GM18951 (cell line): ENCODE measurements around the gene ZNF274.
A peak's percentile ranks its signal among the peaks of the same experiment; 100 is the strongest.
"Not testable (repeated sequence)": the region's sequence is repeated elsewhere in the genome, so short reads cannot be mapped to it uniquely, and the experiment has no call there.

Source experiments
- POLR2A ChIP-seq: IDR thresholded peaks from 4 replicates; pipeline ENCODE4 v1.6.1; 2011; ENCODE audit warnings: mild to moderate bottlenecking; ENCODE audit not compliant: insufficient read length, insufficient read depth; ENCODE audit errors: extremely low read depth
- in situ Hi-C: fragments of 300-500 bp; cut with MboI; formaldehyde crosslinking; loops from one replicate; pipeline ENCODE4 v1.12.0; 2022; ENCODE audit warnings: low sequenced_read_pairs, mixed read lengths, inconsistent platforms; ENCODE audit not compliant: unreplicated experiment

The ZNF274 gene

DNA sequence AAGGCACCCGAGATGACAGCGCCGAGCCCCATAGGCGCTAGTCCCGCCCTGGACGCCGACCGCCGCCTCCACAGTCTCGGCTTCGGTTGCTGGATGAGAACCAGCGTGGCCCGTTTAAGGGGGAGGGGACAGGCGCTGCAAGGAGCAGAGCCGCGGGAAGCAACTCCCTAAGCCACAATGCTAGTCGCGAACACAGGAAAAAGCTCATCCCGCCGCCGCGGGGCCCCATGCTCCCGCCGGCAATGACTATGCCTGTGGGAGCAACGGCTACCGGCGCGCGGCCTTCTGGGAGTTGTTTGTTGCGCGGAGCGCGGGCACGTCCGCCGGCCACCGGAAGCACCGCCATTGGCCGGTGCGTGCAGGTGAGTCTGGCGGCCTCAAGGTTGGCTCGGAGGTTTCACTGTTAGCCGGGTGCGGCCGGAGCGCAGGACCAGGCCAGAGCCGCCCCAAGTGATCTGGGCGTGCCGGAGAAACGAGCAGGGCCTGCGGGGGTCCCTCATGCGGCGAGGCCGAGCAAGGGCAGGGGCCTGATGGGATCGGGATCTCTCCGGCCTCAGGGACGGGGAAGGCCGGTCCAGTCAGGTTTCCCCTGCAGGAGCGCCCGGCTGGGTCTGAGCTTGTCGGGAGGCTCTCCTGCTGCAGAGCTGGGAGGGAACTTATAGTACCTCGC is 45.9 kb downstream of the ZNF274 start, which contains the start of gene ZNF544:
ZNF544 (plus strand) TSS at position 330 of the 670 bp plus-strand sequence. CDS start 15,110 bp downstream, outside the sequence.
- peak; percentile 93 for TF ChIP-seq POLR2A
- in situ Hi-C loops: no loop called here

DNA sequence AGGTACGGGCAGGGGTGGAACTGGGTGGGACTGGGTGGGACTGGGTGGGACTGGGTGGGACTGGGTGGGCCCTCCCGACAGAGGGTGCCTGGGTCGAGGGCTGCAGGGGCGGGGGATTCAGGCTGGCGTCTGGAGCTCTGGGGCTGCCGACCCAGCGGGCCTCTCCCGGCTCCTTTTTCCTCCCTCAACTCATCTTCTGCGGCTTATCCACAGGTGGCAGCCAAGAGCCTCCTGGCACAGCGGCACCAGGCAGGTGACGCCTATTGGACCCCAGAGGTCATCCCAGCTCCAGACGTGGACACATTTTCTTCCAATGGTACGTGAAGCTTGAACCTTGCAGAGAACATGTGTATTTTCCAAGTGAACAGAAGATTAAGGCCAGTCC is 46.4 kb downstream of the ZNF274 start:
- in situ Hi-C loops: no loop called here
- no peak for TF ChIP-seq POLR2A

DNA sequence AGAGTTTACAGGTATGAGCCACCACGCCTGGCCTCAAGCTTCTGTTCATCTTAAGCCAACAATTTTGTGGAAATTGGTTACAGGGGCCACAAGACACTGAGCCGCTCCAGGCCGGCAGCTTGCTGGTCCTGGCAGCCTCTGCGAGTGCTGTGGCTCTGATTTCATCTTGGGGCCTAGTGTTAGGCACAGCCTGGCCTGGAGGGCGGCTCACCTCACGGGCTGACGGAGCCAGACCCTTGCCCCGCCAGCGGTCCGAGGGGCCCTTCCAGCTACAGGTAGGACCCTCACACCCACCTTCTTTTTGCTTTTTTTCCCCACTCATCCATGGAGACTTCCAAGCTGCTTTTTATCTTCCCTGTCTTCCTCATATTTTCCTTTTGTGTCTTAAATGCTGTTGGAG is 54.5 kb downstream of the ZNF274 start:
- in situ Hi-C loops: no loop called here
- no peak for TF ChIP-seq POLR2A

DNA sequence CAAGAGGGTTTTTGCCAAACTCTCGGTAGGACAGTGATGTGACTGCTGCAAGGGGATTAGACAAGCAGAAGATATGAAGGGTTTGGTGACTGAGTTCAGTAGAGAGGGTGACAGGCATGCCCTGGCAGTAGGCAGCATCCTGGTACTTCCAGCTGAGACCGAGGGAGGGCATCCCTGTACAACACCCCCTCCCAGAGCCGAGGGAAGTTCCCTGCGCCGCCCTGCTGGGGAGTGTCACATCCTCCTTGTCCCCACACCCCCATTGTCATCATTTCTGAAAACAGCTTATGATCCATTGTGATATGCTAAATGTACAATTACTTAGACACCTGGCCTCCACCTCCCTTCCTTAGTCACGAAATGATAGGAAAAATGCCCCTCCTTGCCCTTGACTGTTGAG is 60.5 kb downstream of the ZNF274 start:
- TF ChIP-seq POLR2A: no peak
- in situ Hi-C loops: no loop called here

DNA sequence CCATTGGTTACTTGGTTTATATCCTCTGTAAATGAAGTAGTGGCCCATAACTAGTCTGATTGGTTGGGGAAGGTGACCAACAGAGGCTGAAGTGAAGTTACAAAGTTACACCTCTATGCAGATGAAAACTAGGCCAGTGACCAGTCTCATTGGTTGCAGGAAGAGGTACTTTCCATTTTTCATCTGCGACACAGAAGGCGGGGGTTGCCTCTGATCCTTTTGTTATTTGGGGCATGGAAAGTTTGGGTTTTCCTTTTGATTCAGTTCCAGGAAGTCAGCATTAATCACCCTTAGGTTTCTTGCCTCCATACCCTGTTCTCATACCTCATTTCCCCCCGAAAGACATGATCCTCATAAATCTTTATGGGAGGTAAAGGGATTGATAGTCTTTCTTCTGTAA is 66.0 kb downstream of the ZNF274 start:
- in situ Hi-C loops: no loop called here

DNA sequence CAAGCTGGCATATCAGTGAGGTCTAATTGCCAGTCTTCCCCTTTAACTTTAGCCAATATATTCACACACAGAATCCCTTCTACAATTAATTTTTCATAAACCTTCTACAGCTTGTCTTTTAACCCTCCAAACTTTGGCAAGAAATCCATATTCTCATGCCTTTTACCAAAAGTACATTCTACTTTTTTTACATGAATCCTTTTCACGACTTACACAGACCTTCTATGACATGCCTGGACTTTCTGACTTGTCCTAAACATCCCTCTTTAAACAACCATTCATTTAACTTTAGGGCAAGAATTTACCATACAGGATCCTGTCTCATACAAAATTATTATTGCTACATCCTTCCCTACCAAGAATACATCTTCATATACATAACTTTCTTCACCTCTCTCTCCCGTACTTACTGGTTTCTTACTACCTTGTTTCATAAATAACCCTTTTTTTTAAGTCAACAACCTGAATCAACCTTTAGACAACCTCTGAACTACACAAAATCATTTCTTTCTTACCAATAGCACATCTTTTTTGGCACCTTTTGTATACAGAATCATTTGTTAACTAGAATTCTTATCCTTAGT is 69.3 kb downstream of the ZNF274 start:
- in situ Hi-C loops: no loop called here
- no peak for TF ChIP-seq POLR2A

More for the DNA sequence above, 66.0 kb downstream of the ZNF274 start:
- TF ChIP-seq POLR2A: no peak

DNA sequence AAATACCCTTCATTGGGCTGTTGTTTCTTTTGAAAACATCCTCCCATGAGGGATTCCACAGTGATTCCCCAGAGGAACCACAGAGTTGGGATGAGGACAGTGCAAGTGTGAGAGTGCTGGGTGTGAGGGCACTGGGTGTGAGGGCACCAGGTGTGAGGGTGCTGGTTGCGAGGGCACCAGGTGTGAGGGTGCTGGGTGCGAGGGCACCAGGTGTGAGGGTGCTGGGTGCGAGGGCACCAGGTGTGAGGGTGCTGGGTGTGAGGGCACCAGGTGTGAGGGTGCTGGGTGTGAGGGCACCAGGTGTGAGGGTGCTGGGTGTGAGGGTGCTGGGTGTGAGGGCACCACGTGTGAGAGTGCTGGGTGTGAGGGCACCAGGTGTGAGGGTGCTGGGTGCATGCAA is 75.4 kb downstream of the ZNF274 start:
- in situ Hi-C loops: not testable (repeated sequence)

DNA sequence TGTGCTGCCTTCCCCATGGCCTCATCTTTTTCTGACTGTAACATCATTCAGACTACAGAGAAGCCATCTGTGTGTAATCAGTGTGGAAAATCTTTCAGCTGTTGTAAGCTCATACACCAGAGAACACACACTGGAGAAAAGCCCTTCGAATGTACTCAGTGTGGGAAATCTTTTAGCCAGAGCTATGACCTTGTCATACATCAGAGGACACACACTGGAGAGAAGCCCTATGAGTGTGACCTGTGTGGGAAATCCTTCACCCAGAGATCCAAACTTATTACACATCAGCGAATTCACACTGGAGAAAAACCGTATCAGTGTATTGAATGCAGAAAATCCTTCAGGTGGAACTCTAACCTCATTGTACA is 78.7 kb downstream of the ZNF274 start:
- TF ChIP-seq POLR2A: no peak
- in situ Hi-C loops: no loop called here

- in situ Hi-C loops: no loop called here
- no peak for TF ChIP-seq POLR2A
Observed at GRCh38 chr19:58261968-58262921, 79.4 kb downstream of the ZNF274 start.

GRCh38 chr19:58262922-58263296 is 80.0 kb downstream of the ZNF274 start:
- no peak for TF ChIP-seq POLR2A
- in situ Hi-C loops: no loop called here
